ENCODE measurements around the gene FCHSD2. TPM values are rescaled to one million over a fixed set of nuclear protein-coding genes. Genes with fewer than 3 reads are reported as not detected.

The FCHSD2 gene
- total RNA-seq, 1 experiment from 2014 or later = 22.6 TPM

GRCh38 chr11:73034331-73034730 is 107.8 kb downstream of the FCHSD2 start:
- H3K27ac ChIP-seq = no peak overlapping the region
- no peak overlapping the region for H2AFZ ChIP-seq
- H3K79me2 ChIP-seq (ENCODE audit: low read depth) = no peaks in the 10 kb centered on the region
- ChIA-PET CTCF (no interaction called here), POLR2A (ENCODE audit: unreplicated experiment) (no interaction called here)
- no TSS peak for BruUV-seq (replicated peaks)
- DNase-seq = no peak
- no peaks in the 10 kb centered on the region for H3K36me3 ChIP-seq (ENCODE audit: low read depth)
- TF ChIP-seq CTCF (conservative IDR thresholded peaks at IDR 0.05) (no peak), EZH2 (IDR thresholded peaks at IDR 0.05; ENCODE audit: low read depth) (no peak)
- no peaks in the 10 kb centered on the region; the same call in 1 of the 2 replicates for H3K4me1 ChIP-seq (replicated peaks; ENCODE audit: insufficient read depth)
- no peak overlapping the region for H3K4me2 ChIP-seq
- H3K27me3 ChIP-seq (ENCODE audit: insufficient read depth, low read depth) = no peaks in the 10 kb centered on the region
- no peaks in the 10 kb centered on the region for H3K9me2 ChIP-seq (ENCODE audit: insufficient read depth)
- H3K4me3 ChIP-seq = no peak overlapping the region
- H3K9me3 ChIP-seq (ENCODE audit: insufficient read depth, low read depth) = no peaks in the 10 kb centered on the region
- no peaks in the 10 kb centered on the region for H4K20me1 ChIP-seq (ENCODE audit: insufficient read depth)
- intact Hi-C loops (cut with micrococcal nuclease; ENCODE audit: unreplicated experiment) = no loop called here
- H3F3A ChIP-seq (ENCODE audit: insufficient read depth, low read depth) = no peaks in the 10 kb centered on the region

- Histone ChIP-seq H3K27ac (no peak overlapping the region), H2AFZ (no peak overlapping the region), H3F3A (ENCODE audit: insufficient read depth, low read depth) (no peaks in the 10 kb centered on the region), H4K20me1 (ENCODE audit: insufficient read depth) (no peaks in the 10 kb centered on the region), H3K4me1 (replicated peaks; ENCODE audit: insufficient read depth) (no peaks in the 10 kb centered on the region; the same call in 1 of the 2 replicates), H3K36me3 (ENCODE audit: low read depth) (no peaks in the 10 kb centered on the region), H3K9me2 (ENCODE audit: insufficient read depth) (no peaks in the 10 kb centered on the region), H3K4me3 (no peak overlapping the region), H3K4me2 (no peak overlapping the region), H3K79me2 (ENCODE audit: low read depth) (no peaks in the 10 kb centered on the region), H3K9me3 (ENCODE audit: insufficient read depth, low read depth) (peaks cover 5% of the 10 kb centered on the region; the same call in 1 of the 2 replicates), H3K27me3 (ENCODE audit: insufficient read depth, low read depth) (no peaks in the 10 kb centered on the region)
- no TSS peak for BruUV-seq (replicated peaks)
- CTCF ChIA-PET = no interaction called here
- TF ChIP-seq CTCF (conservative IDR thresholded peaks at IDR 0.05) = no peak
- no peak for TF ChIP-seq EZH2 (IDR thresholded peaks at IDR 0.05; ENCODE audit: low read depth)
- POLR2A ChIA-PET (ENCODE audit: unreplicated experiment) = no interaction called here
- intact Hi-C loops (cut with micrococcal nuclease; ENCODE audit: unreplicated experiment) = no loop called here
- no peak for DNase-seq
These were observed 112.0 kb downstream of the FCHSD2 start for GRCh38 chr11:73030130-73030529.

- H3K27ac ChIP-seq = no peak overlapping the region
- no peaks in the 10 kb centered on the region for H3F3A ChIP-seq (ENCODE audit: insufficient read depth, low read depth)
- no peaks in the 10 kb centered on the region for H3K4me1 ChIP-seq (replicated peaks; ENCODE audit: insufficient read depth)
- DNase-seq = no peak
- no peaks in the 10 kb centered on the region for H4K20me1 ChIP-seq (ENCODE audit: insufficient read depth)
- no peak overlapping the region for H2AFZ ChIP-seq
- H3K4me2 ChIP-seq = no peak overlapping the region
- no peak overlapping the region for H3K4me3 ChIP-seq
- H3K36me3 ChIP-seq (ENCODE audit: low read depth) = no peaks in the 10 kb centered on the region
- TF ChIP-seq EZH2 (IDR thresholded peaks at IDR 0.05; ENCODE audit: low read depth) (no peak), CTCF (conservative IDR thresholded peaks at IDR 0.05) (no peak)
- peaks cover 5% of the 10 kb centered on the region; the same call in 1 of the 2 replicates for H3K9me3 ChIP-seq (ENCODE audit: insufficient read depth, low read depth)
- CTCF ChIA-PET = no interaction called here
- H3K79me2 ChIP-seq (ENCODE audit: low read depth) = no peaks in the 10 kb centered on the region
- H3K27me3 ChIP-seq (ENCODE audit: insufficient read depth, low read depth) = no peaks in the 10 kb centered on the region
- intact Hi-C loops (cut with micrococcal nuclease; ENCODE audit: unreplicated experiment) = no loop called here
- no TSS peak for BruUV-seq (replicated peaks)
- POLR2A ChIA-PET (ENCODE audit: unreplicated experiment) = no interaction called here
- H3K9me2 ChIP-seq (ENCODE audit: insufficient read depth) = no peaks in the 10 kb centered on the region
These were observed 112.7 kb downstream of the FCHSD2 start for GRCh38 chr11:73029403-73029802.

All from PC-9 (cell line).